Neural progenitor cell (in vitro differentiated cells): Measurements from ENCODE around the gene LRRC8D.

Experiments used
- CTCF ChIP-seq: fragments of 200-600 bp; sonication (generic); IDR thresholded peaks from 2 replicates; pipeline ENCODE4 v1.5.1; 2017; ENCODE audit warnings: antibody characterized with exemption, mild to moderate bottlenecking
- EZH2phosphoT487 ChIP-seq: fragments of 200-600 bp; sonication (generic); IDR thresholded peaks from 2 replicates; pipeline ENCODE4 v1.6.1; 2017; ENCODE audit warnings: antibody characterized with exemption

- TF ChIP-seq CTCF (no peak), EZH2phosphoT487 (no peak)
Measured at GRCh38 chr1:89986020-89986419, 165.2 kb downstream of the LRRC8D start.
